Measurements from ENCODE around the gene FBXW12. TPM values are rescaled to one million over a fixed set of nuclear protein-coding genes. Genes with fewer than 3 reads are reported as not detected.

Gene FBXW12
- polyA plus RNA-seq, 1 of the 3 experiments (the other 2 are of a cell fraction) = 0.07 TPM

- no peak overlapping the region for H3K9ac ChIP-seq
- DNase-seq = no peak
- WGBS (ENCODE audit: low lambda C conversion rate) = 81% methylated on average over 7 of the region's 8 CpGs
- no peaks in the 10 kb centered on the region for H3K9me2 ChIP-seq
- H3K4me2 ChIP-seq = peak overlapping the region; percentile 99
- CTCF ChIA-PET = interaction anchor here (13.2 to 14.1 kb wide), 2 partner anchors 8 to 21 kb away, joined by 156 to 399 read pairs; no protein-coding TSS in a partner anchor
- POLR2A ChIA-PET = no interaction called here
- TF ChIP-seq GABPA (IDR thresholded peaks at IDR 0.05; ENCODE audit: low read depth) = no peak
- no peak for TF ChIP-seq EZH2phosphoT487 (IDR thresholded peaks at IDR 0.05; ENCODE audit: borderline replicate concordance, low read depth)
- no peak for TF ChIP-seq RCOR1 (IDR thresholded peaks at IDR 0.05; ENCODE audit: low read length)
- TF ChIP-seq MAX (IDR thresholded peaks at IDR 0.05; ENCODE audit: low read depth) = no peak
- no peak for TF ChIP-seq USF1 (IDR thresholded peaks at IDR 0.05; ENCODE audit: borderline replicate concordance, low read depth)
- no peak for TF ChIP-seq RFX5 (IDR thresholded peaks at IDR 0.05; ENCODE audit: low read length)
- no peak for TF ChIP-seq USF2 (IDR thresholded peaks at IDR 0.05; ENCODE audit: borderline replicate concordance, low read depth, low read length)
- no peak for TF ChIP-seq TCF12 (IDR thresholded peaks at IDR 0.05)
- TF ChIP-seq MEF2A (IDR thresholded peaks at IDR 0.05; ENCODE audit: borderline replicate concordance, low read depth) = no peak
- TF ChIP-seq FOSL2 (IDR thresholded peaks at IDR 0.05; ENCODE audit: borderline replicate concordance, low read depth) = no peak
- no peak for TF ChIP-seq REST (IDR thresholded peaks at IDR 0.05; ENCODE audit: low read depth, low read length)
- TF ChIP-seq POLR2AphosphoS5 (IDR thresholded peaks at IDR 0.05; ENCODE audit: low read depth, low read length) = no peak
- no peak for TF ChIP-seq FOXJ3 (CRISPR knock-in tag; IDR thresholded peaks at IDR 0.05)
- no peak for TF ChIP-seq NFIC (IDR thresholded peaks at IDR 0.05; ENCODE audit: borderline replicate concordance)
- TF ChIP-seq IRF3 (IDR thresholded peaks at IDR 0.05; ENCODE audit: low read depth, low read length) = no peak
- no peak for TF ChIP-seq CTCF (IDR thresholded peaks at IDR 0.05)
- TF ChIP-seq JUND (IDR thresholded peaks at IDR 0.05) = no peak
- TF ChIP-seq EP300 (IDR thresholded peaks at IDR 0.05; ENCODE audit: borderline replicate concordance in 1 of 2, low read depth in 1 of 2, low read length in 1 of 2) = no peak
- TF ChIP-seq YY1 (IDR thresholded peaks at IDR 0.05; ENCODE audit: low read depth) = no peak
- TF ChIP-seq SIN3A (IDR thresholded peaks at IDR 0.05; ENCODE audit: borderline replicate concordance, low read depth, low read length) = no peak
- no peak overlapping the region for H2AFZ ChIP-seq (ENCODE audit: low read depth)
- no peaks in the 10 kb centered on the region for H3K27me3 ChIP-seq (ENCODE audit: insufficient read depth)
- no peaks in the 10 kb centered on the region for H3F3A ChIP-seq (replicated peaks; ENCODE audit: insufficient read depth)
- peak overlapping the region in 1 of 2 experiments; percentile 79; a peak in 1 of 4 replicates for H3K4me3 ChIP-seq (ENCODE audit: low read depth in 2 of 2, low read length in 1 of 2)
- H3K36me3 ChIP-seq (replicated peaks in 1 of 2; ENCODE audit: control insufficient read depth in 1 of 2, insufficient read depth in 2 of 2, low read length in 1 of 2) = peaks cover 0 to 3% of the 10 kb centered on the region in 2 experiments
- peaks cover 7 to 51% of the 10 kb centered on the region in 2 experiments; a peak in 2 of 4 replicates for H3K4me1 ChIP-seq (ENCODE audit: control insufficient read depth in 1 of 2, insufficient read depth in 2 of 2, low read depth in 1 of 2, low read length in 1 of 2)
- no peak overlapping the region; a peak in 1 of 4 replicates for H3K27ac ChIP-seq (ENCODE audit: low read depth in 2 of 2, low read length in 1 of 2)
- no peaks in the 10 kb centered on the region for H4K20me1 ChIP-seq (ENCODE audit: insufficient read depth)
- H3K9me3 ChIP-seq = no peaks in the 10 kb centered on the region
- H3K79me2 ChIP-seq (ENCODE audit: insufficient read depth) = peaks cover 56% of the 10 kb centered on the region
Measured at GRCh38 chr3:48426944-48427629, 55.1 kb downstream of the FBXW12 start.

All from SK-N-SH (cell line).